ENCODE results near the gene HSBP1L1.

DNA sequence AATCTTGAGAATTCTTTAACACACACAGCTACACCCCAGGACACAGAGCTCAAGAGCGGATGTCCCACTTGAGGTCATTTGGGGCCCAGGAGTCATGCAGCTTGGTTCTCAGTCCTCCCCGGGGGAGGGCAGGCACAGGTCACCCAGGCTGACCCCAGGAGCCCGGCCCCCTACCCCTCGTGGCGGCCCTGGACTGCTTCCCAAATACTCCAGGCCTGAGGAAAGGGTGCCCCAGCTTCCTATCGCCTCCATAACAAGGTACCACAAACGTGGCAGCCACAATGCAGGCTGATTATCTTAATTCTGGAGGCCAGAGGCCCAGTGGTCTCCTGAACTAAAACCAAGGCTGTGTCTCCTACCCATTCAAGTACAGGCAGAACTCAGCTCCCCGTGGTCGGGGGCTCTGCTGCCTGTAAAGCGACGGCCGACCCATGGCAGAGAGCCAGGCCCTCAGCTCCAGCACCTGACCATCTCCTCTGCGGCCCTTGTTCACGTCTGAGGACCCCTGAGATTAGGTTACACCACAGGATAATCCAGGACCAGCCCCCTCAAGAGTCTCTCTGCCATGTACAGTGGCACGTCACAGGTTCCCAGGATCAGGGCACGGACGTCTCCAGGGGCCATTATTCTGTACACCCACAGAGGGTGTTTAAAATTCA is 23.5 kb upstream of the HSBP1L1 start:
- TF ChIP-seq POLR2A (IDR thresholded peaks at IDR 0.05; ENCODE audit: low read length) (no peak), GATA1 (IDR thresholded peaks at IDR 0.05; ENCODE audit: low read depth, low read length) (no peak)
